Mammary epithelial cell (primary cell): ENCODE measurements around the gene TRAP1.

Source experiments
- EZH2 ChIP-seq: IDR thresholded peaks from 2 replicates; pipeline ENCODE4 v1.6.1; 2012; ENCODE audit warnings: low read length, inconsistent platforms, borderline replicate concordance
- TF ChIP-seq, protein P1 (sequence below), 2 donors: IDR thresholded peaks in 1 of 2; conservative IDR thresholded peaks in 1 of 2; 2 replicates each; pipeline ENCODE4 v1.5.1; 2011 to 2012; ENCODE audit warnings: inconsistent platforms in 2 of 2, low read length in 2 of 2, mild to moderate bottlenecking in 2 of 2, control low read depth in 1 of 2, low read depth in 1 of 2; ENCODE audit not compliant: insufficient read depth in 1 of 2; ENCODE audit errors: extremely low read depth in 1 of 2

GRCh38 chr16:3702082-3702481 lies 15.2 kb downstream of the TRAP1 start:
- no peak for TF ChIP-seq EZH2
- TF ChIP-seq, protein P1, sequence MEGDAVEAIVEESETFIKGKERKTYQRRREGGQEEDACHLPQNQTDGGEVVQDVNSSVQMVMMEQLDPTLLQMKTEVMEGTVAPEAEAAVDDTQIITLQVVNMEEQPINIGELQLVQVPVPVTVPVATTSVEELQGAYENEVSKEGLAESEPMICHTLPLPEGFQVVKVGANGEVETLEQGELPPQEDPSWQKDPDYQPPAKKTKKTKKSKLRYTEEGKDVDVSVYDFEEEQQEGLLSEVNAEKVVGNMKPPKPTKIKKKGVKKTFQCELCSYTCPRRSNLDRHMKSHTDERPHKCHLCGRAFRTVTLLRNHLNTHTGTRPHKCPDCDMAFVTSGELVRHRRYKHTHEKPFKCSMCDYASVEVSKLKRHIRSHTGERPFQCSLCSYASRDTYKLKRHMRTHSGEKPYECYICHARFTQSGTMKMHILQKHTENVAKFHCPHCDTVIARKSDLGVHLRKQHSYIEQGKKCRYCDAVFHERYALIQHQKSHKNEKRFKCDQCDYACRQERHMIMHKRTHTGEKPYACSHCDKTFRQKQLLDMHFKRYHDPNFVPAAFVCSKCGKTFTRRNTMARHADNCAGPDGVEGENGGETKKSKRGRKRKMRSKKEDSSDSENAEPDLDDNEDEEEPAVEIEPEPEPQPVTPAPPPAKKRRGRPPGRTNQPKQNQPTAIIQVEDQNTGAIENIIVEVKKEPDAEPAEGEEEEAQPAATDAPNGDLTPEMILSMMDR (conservative IDR thresholded peaks at IDR 0.05 in 1 of 2, IDR thresholded peaks at IDR 0.05 in 1 of 2; ENCODE audit: extremely low read depth in 1 of 2, insufficient read depth in 1 of 2, low read depth in 1 of 2, low read length in 2 of 2): no peak
